Prostate gland (tissue), 2 donors: ENCODE results near the gene KRT73.

Experiments
- CTCF ChIP-seq, 4 experiments: fragments of 200-600 bp in 2 of 4; fragments of 450-650 bp in 2 of 4; sonication (generic) in 2 of 4; IDR thresholded peaks; 1 replicate in 3 of 4; 2 replicates in 1 of 4; pipeline ENCODE4 v1.5.1; 2016 to 2019; ENCODE audit warnings: antibody characterized with exemption in 4 of 4, mild to moderate bottlenecking in 2 of 4, moderate library complexity in 2 of 4
- POLR2AphosphoS5 ChIP-seq: sonication (generic); formaldehyde crosslinking; IDR thresholded peaks from one replicate; pipeline ENCODE4 v1.6.1; 2017; ENCODE audit warnings: antibody characterized with exemption

GRCh38 chr12:52611080-52611468, 7.3 kb downstream of the KRT73 start:
- TF ChIP-seq CTCF (IDR thresholded peaks at IDR 0.05) (no peak), POLR2AphosphoS5 (no peak)
